HG02588 (cell line): ENCODE results near the gene ARID4B.
"Not testable (repeated sequence)": the region's sequence is repeated elsewhere in the genome, so short reads cannot be mapped to it uniquely, and the experiment has no call there.

Source experiments
- ATAC-seq: cut with Tn5 transposase; IDR thresholded peaks from one replicate; pipeline ENCODE4 v1.9.1; 2021; ENCODE audit warnings: mild to moderate bottlenecking, moderate library complexity; ENCODE audit not compliant: unreplicated experiment

The ARID4B gene

DNA sequence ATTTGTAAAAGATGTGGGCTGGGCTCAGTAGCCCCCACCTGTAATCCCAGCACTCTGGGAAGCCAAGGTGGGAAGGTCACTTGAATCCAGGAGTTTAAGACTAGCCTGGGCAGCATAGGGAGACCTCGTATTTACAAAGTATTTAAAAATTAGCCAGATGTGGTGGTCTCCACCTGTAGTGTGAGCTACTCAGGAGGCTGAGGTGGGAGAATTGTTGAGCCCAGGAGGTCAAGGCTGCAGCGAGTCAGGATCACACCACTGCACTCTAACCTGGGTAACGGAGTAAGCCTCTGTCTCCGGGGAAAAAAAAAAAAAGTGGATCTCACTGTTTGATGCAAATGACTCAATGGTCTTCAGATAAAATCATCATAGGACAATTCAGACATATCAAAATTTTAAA is 89.4 kb downstream of the ARID4B start:
- no peak for ATAC-seq

DNA sequence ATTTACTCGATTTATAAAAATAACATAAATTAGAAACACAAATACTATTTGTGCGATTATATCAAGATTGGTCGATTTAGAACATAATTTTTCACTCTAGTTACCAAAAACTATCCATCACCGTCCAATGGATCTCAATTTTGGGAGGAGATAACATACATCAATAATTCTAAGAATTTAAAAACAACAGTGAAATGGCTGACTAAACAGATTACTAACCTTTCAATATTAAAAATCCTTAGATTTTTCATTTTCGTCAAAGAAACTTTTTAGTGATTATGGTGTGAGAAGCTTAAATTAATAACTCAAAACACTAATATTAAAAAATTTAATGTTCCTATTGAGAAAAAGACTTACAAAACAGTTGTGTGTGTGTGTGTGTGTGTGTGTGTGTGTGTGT is 91.9 kb downstream of the ARID4B start:
- ATAC-seq = no peak

- no peak for ATAC-seq
Measured at GRCh38 chr1:235229868-235230267, 98.1 kb downstream of the ARID4B start.

- no peak for ATAC-seq
Measured at GRCh38 chr1:235227414-235227813, 100.6 kb downstream of the ARID4B start.

DNA sequence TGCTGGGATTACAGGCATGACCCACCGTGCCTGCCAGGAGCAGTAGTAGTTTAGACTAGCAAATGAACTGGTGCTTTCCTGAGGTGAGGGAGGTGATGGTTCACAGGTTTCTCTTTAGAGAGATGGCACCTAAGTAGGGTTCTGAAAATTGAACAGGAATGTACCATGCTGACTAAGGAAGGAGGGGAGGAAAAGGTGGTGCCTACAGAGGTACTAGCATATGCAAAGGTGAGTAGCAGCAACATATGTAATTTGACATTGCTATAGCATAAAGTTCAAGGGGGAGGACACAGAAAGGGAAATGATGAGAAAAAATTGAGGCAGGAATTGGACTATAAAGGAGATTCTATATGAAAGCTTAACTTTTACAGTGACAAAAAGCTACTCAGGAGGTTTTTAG is 101.0 kb downstream of the ARID4B start:
- ATAC-seq = no peak

DNA sequence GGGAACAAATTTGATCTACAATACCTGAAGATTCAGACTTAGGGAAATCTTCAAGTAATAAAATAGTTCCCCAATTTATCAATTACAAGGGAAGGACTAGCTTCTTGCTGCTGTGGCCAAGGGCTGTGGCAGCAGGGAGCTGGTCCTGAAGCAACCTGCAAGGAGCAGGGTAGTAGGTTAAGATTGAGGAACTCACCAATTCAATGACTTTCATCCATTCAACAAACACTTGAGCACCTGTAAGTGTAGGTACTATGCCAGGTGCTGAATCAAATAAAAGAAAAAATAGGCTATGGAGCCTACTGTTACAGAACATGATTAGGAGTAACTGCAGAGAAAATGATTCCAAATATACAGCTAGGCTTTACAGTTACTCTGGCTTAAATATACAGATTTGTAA is 102.7 kb downstream of the ARID4B start:
- no peak for ATAC-seq

DNA sequence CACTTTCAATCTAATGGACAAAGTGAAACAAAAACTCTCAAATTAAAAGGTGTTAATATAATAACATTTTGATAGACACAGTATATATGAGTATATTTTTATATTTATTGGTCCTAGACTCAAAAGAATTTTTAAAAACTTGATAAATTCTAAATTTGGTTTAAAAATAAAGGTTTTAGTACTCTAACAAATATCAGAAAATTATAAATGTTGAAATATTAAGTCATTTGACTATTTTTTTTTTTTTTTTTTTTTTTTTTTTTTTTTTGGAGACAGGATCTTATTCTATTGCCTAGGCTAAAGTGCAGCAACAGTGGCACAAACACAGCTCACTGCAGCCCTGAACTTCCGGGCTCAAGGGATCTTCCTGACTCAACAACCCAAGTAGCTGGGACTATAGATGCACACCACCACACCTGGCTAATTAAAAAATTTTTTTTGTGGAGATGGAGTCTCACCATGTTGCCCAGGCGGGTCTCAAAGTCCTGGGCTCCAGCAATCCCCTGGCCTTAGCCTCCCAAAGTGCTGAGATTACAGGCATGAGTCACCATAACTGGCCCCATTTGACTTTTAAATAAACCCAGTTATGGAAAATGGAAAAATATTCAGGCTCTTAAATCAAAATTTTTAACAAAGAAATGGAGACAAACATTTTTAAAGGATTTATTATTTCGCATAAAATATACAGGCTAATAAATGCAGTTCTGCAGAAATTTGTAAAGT is 106.2 kb downstream of the ARID4B start:
- no peak for ATAC-seq

DNA sequence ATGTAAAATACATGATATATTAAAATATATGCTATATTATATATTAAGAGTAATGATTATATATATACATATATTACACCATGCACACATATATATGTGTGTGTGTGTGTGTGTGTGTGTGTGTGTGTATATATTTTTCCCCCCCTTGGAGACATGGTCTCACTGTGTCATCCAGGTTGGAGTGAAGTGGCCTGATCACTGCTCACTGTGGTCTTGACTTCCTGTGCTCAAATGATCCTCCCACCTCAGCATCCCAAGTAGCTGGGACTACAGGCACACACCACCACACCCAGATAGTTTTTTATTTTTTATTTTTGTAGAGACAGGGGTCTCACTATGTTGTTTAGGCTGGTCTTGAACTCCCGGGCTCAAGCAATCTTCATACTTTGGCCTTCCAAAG is 112.5 kb downstream of the ARID4B start:
- no peak for ATAC-seq

DNA sequence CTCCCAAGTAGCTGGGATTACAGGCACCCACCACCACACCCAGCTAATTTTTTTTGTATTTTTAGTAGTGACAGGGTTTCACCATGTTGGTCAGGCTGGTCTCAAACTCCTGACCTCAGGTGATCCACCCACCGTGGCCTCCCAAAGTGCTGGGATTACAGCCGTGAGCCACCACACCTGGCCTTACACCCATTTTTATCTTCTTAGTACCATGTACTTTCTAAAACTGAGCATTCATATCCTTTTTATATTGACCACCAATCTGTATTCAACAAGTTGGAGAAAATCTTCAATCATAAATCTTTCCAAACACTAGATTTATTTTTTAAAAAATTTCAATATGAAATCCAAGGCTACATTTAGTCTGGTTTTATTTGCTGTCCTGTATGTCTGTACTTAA is 113.0 kb downstream of the ARID4B start:
- ATAC-seq = not testable (repeated sequence)

- no peak for ATAC-seq
Measured at GRCh38 chr1:235213752-235214151, 114.2 kb downstream of the ARID4B start.

- ATAC-seq = no peak
Measured at GRCh38 chr1:235211517-235211916, 116.5 kb downstream of the ARID4B start.

GRCh38 chr1:235207209-235207565 is 120.8 kb downstream of the ARID4B start:
- no peak for ATAC-seq

GRCh38 chr1:235206533-235207208 is 121.3 kb downstream of the ARID4B start:
- no peak for ATAC-seq

DNA sequence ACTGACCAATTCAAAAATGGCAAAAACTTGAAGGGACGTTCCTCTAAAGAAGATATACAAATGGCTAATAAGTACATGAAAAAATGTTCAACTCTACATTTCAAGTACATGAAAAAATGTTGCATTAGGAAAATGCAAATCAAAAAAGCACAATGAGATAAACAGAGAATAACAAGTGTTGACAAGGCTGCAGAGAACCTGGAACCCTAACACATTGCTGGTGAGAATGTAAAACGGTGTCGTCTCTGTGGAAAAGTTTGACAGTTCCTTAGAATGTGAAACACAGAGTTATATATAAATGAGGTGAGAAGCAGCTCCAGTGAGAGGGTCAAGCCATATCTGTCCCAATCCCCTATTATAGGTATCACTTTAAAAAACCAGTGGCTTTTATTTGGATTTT is 122.3 kb downstream of the ARID4B start:
- no peak for ATAC-seq

GRCh38 chr1:235203428-235203827 is 124.6 kb downstream of the ARID4B start:
- no peak for ATAC-seq

GRCh38 chr1:235202447-235202846 is 125.5 kb downstream of the ARID4B start:
- ATAC-seq = not testable (repeated sequence)

DNA sequence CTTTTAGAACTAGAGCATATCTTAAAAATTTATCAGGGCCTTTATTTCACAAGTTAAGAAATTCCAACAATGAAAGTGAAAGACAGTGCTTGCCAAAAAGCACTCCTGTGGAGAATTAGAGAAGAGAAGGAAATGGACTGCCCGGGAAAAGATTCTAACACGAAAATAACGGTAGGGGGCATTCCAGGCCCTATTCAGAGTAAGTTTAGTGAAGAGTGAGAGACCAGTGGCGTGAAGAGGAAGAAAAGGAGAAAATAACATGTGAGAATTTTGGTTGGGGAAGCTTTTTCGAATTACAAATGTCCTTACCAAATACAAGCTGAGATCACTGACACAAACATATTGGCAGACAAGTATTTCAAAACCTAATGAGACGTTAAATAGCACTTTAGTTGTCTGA is 128.5 kb downstream of the ARID4B start:
- ATAC-seq = no peak

- no peak for ATAC-seq
Measured at GRCh38 chr1:235190431-235190830, 137.5 kb downstream of the ARID4B start.

- ATAC-seq = no peak
Measured at GRCh38 chr1:235187316-235187715, 140.7 kb downstream of the ARID4B start.

DNA sequence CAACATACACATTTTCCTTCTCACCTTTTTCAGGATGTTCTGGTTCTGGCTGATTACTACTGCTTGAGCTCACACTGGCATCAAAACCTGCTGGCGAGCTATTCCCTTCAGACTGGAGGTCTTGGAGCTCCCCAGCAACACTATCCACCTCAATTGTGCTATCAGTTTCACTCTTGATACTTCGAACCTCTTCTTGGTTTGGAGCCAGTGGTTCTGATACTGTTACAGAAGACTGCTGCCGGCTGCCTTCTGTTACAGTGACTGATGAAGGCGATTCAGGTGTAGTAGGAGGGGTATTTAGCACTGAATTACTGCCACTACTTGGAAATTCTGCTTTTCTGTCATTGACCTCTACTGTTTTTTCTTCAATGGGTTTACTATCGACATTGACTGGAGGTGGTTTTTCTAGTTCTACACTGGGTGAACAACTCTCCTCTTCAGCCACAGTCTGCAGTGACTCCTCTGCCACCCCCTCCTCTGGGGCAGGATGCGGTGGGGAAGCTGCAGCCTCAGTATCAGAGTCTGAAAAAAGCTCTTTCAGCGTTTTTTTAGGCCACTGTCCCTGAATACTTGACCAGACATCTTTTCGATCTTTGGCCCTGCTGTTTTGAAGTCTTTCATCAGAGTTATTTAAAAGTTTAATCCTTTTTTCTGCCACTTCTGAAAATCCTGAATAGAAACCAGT is 146.3 kb downstream of the ARID4B start:
- ATAC-seq = no peak

DNA sequence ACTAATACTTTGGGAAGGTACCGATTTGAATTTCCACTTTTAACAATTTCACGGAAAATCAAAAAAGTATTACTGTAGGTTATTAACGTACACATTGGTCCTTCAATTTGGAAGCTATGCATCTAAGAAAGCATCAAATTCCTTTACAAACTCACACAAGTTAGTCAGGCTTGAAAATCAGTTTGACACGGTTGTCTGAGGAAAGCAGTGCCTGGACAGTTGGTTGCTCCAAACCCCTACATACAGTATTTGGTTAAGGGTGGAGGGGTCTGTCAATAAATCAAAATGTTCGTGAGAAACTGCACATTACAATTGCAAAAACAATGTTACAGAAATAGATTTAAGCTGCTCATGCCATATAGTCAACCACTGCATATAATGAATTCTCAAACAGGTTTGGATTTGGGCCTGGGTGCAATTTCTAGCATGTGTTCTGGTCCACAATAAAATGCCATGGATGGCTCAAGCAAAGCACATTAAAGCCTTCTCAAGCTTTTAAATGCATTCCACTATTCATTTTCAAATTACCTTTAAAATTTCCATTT is 147.0 kb downstream of the ARID4B start:
- ATAC-seq = no peak

GRCh38 chr1:235176486-235176885 is 151.5 kb downstream of the ARID4B start:
- no peak for ATAC-seq
